ENCODE measurements around the gene TBC1D14.

Gene TBC1D14

GRCh38 chr4:6953751-6954380 is 44.2 kb downstream of the TBC1D14 start:
- peak; percentile 35 for DNase-seq (ENCODE audit: low read depth)

GRCh38 chr4:6955261-6955911 is 45.8 kb downstream of the TBC1D14 start:
- DNase-seq (ENCODE audit: low read depth): no peak

GRCh38 chr4:6956087-6956433 is 46.4 kb downstream of the TBC1D14 start:
- DNase-seq (ENCODE audit: low read depth): no peak

- DNase-seq (ENCODE audit: low read depth): no peak
Measured at GRCh38 chr4:6956434-6957147, 47.0 kb downstream of the TBC1D14 start.

- no peak for DNase-seq (ENCODE audit: low read depth)
Measured at GRCh38 chr4:6957148-6957520, 47.5 kb downstream of the TBC1D14 start.

GRCh38 chr4:6957994-6958393 is 48.4 kb downstream of the TBC1D14 start:
- DNase-seq (ENCODE audit: low read depth): no peak

GRCh38 chr4:6959261-6959660 is 49.6 kb downstream of the TBC1D14 start:
- no peak for DNase-seq (ENCODE audit: low read depth)

- no peak for DNase-seq (ENCODE audit: low read depth)
Measured at GRCh38 chr4:6960154-6960553, 50.5 kb downstream of the TBC1D14 start.

GRCh38 chr4:6960628-6961412 is 51.2 kb downstream of the TBC1D14 start:
- DNase-seq (ENCODE audit: low read depth): no peak

GRCh38 chr4:6961496-6962210 is 52.0 kb downstream of the TBC1D14 start:
- DNase-seq (ENCODE audit: low read depth): no peak

- no peak for DNase-seq (ENCODE audit: low read depth)
Measured at GRCh38 chr4:6962211-6963041, 52.8 kb downstream of the TBC1D14 start.

GRCh38 chr4:6963139-6963611 is 53.5 kb downstream of the TBC1D14 start:
- no peak for DNase-seq (ENCODE audit: low read depth)

GRCh38 chr4:6964858-6965257 is 55.2 kb downstream of the TBC1D14 start:
- no peak for DNase-seq (ENCODE audit: low read depth)

GRCh38 chr4:6965329-6965728 is 55.7 kb downstream of the TBC1D14 start:
- DNase-seq (ENCODE audit: low read depth): no peak

- no peak for DNase-seq (ENCODE audit: low read depth)
Measured at GRCh38 chr4:6967846-6968340, 58.3 kb downstream of the TBC1D14 start.

GRCh38 chr4:6968496-6968895 is 58.9 kb downstream of the TBC1D14 start:
- DNase-seq (ENCODE audit: low read depth): no peak

GRCh38 chr4:6969826-6970800 is 60.5 kb downstream of the TBC1D14 start:
- DNase-seq (ENCODE audit: low read depth): no peak

GRCh38 chr4:6971536-6972374 is 62.1 kb downstream of the TBC1D14 start:
- no peak for DNase-seq (ENCODE audit: low read depth)

GRCh38 chr4:6972375-6972650 is 62.7 kb downstream of the TBC1D14 start:
- DNase-seq (ENCODE audit: low read depth): no peak
